AML-193 (cell line): ENCODE measurements around the gene NUBPL.
"Not testable (repeated sequence)": the region's sequence is repeated elsewhere in the genome, so short reads cannot be mapped to it uniquely, and the experiment has no call there.

ENCODE experiments used
- DNase-seq, 2 experiments: peaks; one replicate each; lab custom pipeline; 2025; lab: John Stamatoyannopoulos, UW

NUBPL gene

DNA sequence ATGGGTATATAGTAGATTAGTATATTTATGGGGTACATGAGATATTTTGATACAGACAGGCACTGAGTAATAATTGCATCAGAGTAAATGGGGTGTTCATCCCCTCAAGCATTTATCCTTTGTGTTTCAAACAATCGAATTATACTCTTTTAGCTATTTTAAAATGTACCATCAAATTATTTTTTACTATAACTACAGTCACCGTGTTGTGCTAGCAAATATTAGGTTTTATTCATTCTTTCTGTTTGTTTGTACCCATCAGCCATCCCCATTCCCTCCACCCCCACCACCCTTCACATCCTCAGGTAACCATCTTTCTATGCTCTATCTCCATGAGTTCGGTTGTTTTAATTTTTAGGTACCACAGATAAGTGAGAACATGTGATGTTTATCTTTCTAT is 115.8 kb downstream of the NUBPL start:
- DNase-seq, result no peak

DNA sequence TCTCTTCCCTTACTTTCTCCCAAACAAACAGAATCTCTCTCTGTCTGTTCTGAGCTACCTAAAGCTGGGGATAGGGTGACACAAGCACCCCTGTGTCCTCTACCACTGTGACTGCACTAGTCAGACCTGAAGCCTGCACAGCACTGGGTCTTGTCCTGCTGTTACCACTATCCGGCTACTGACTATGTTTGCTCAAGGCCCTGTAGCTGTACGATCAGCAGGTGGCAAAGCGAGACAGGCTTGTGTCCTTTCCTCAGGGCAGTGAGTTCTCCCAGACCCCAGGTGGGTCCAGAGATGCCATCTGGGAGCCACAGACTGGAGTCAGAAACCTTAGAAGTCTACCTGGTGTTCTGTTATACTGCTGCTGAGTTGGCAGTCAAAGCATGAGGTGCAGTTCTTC is 116.4 kb downstream of the NUBPL start:
- no peak for DNase-seq

DNA sequence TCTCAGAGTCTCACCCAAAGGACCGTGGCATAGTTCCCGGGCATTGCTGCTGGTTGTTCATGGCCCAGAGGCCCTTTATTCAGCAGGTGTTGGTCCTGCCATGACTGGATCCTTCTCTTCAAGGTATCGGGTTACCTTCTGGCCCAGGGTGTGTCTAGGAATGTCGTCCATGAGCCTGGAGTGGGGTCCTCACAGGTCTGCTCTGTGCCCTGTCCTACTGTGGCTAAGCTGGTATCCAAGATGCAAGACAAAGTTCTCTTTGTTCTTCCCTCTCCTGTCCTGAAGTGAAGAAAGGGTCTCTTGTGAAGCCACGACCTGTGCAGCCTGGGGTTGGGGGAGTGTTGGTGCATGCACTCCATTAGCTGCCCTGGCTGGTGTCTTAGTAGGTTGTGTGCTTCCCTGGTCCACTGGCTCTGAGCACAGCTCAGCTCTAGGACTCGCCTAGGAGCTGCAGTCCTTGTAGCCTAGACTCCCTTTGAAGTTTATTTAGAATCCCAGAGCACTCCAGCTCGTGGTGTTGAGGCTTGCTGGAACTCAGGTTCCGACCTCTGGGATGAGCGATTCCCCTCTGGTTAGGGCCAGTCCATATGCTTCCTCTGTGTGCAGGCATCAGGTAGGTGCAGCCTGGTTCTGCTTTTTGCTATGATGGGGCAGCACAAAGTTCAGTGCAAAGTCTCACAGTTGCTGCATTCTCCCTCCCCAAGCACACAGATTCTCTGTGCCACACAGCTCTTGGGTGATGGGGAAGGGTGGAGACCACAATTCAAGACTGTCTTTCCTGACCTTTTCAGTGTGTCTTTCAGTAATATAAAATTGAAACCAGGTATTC is 117.4 kb downstream of the NUBPL start:
- no peak for DNase-seq

DNA sequence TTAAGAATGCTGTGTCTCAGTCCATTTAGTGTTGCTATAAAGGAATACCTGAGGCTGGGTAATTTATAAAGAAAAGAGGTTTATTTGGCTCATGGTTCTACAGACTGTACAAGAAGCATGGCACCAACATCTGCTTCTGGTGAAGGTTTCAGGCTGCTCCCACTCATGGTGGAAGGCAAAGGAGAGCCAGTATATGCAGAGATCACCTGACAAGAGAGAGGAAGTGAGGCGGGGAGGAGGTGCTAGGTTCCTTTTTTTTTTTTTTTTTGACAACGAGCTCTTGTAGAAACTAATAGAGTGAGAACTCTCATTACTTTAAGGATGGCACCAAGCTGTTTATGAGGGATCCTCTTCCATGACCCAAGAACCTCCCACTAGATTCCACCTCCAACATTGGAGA is 121.6 kb downstream of the NUBPL start:
- no peak for DNase-seq

DNA sequence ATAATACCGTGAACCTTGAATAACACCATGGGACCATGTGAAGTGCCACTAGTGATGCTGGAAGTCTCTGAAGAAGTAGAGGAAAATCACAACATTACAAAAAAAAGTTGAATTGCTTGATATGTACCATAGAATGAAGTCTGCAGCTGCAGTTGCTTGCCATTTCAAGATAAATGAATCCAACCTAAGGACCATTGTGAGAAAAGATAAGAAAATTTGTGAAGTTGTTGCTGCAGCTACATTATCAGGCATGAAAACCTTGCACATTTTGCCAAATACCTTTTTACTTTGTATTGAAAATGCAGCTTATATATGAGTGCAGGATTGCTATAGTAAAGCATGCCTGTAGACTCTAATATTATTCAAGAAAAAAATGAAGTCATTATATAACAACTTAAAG is 126.5 kb downstream of the NUBPL start:
- DNase-seq, result no peak

DNA sequence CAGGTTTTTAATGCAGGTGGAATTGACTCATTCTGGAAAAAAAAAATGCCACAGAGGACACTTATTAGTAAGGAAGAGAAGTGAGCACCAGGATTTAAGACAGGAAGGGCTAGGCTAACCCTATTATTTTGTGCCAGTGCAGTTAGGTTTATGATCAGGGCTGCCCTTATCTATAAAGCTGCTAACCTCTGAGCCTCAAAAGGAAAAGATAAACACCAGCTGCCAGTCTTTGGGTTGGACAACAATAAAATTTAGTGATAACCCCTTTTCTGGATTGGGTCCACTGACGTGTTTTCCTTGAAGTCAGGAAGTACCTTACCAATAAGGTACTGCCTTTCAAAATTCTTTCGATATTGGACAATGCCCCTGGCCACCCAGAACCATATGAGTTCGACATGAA is 128.9 kb downstream of the NUBPL start:
- DNase-seq, result no peak

DNA sequence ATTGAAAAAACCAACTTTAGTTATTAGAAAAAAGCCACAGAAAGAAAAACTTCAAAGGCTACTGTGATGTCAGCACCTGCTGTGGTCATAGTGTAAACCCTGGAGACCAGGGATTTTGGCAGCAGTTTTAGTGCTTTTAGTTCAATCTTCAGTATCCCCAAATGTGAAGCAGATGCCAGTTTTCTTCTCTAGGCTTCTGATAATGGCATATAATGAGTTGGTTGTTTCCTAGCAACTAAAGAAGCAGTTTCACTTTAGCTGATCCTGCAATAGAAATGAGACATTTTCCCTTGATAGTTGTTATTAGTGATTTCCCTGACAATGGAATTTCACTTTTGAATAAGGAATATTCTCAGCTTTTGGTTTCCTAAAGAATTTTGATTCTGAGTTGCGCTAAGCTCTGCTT is 131.2 kb downstream of the NUBPL start:
- no peak for DNase-seq

DNA sequence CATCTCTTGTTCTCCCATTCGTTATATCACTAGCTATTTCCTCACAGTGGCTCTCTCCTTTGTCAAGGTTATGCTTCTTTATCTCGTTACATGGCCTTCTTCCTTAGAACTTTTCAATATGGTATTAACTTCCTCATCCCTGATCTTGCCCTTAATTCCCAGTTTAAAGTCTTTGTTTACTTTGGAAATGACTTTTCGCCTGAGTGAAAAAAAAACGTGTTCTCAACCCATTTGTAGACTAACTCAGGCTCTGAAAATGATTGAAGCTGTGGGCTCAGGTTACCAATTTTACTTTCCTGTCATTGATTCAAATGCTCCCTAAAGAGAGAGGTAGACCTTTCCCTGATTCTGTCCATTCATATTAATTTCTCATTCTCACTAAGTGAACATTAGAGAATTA is 135.2 kb downstream of the NUBPL start:
- DNase-seq, result no peak

DNA sequence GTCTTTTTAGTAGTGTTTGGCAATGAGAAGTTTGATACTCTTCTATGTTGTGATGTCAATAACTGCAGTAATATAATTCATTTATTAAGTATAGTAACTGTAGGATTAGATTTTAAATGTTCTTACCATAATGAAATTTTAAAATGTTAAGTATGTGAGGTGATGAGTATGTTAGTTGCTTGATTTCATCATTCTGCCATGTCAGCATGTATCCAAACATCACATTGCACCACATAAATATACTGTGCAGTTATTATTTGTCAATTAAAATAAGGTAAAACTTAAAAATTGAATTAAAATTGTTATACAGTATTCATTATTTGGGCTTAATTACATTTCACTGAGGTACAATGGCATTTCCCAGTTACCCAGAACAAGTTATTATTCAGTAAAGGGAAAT is 138.6 kb downstream of the NUBPL start:
- no peak for DNase-seq

DNA sequence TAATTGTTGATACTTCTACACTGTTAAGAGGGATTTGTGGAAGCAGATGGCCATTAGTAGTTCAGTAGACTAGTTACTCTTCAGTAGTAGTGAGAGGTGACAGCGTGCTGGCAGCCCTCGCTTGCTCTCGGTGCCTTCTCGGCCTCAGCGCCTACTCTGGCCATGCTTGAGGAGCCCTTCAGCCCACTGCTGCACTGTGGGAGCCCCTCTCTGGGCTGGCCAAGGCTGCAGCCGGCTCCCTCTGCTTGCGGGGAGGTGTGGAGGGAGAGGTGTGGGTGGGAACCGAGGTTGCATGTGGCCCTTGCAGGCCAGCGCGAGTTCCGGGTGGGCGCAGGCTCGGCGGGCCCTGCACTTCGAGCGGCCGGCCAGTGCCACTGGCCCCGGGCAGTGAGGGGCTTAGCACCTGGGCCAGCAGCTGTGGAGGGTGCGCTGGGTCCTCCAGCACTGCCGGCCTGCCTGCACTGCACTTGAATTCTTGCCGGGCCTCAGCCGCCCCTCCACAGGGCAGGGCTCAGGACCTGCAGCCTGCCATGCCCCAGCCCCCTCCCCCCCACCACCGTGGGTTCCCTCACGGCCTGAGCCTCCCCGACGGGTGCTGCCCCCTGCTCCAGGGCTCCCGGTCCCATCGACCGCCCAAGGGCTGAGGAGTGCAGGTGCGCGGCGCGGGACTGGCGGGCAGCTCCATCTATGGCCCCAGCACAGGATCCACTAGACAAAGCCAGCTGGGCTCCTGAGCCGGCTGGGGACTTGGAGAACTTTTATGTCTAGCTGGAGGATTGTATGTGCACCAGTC is 139.3 kb downstream of the NUBPL start:
- DNase-seq, result no peak

DNA sequence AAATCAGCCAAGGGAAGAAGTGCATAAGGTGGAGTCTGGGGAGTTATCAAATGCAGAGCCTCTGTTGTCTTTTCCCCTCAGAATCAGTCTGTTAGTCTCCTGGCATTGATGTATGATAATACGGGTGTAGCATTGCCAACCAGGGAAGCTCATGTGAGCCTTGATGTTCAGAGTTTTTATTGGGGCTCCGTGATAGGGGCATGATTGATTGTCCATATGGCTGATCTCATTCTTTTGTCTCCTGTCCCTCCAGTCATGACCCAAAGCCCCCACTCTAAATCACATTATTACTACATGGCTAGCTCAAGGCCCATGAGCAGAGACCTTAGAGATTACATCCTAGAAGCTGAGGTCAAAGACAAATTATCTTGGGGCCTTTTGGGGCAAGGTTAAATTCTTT is 140.9 kb downstream of the NUBPL start:
- no peak for DNase-seq

DNA sequence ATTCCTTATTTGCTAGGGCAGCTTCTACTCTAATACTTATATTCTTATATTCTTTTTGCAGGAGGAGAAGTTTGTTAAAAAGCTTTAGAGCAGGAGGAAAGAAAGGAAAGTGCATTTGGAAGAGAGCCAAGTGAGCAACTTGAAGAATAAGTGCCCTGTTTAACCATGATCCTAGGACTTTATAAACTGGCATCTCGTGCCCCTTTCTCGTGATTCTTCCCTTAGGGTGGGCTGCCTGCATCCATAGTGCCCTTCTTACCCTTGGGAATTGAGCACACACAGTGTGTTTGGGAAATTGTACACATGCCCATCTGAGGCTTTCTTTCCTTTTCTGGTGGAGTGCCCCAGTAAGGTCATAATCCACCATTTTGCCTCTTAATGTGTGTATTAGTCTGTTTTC is 141.9 kb downstream of the NUBPL start:
- DNase-seq, result no peak

DNA sequence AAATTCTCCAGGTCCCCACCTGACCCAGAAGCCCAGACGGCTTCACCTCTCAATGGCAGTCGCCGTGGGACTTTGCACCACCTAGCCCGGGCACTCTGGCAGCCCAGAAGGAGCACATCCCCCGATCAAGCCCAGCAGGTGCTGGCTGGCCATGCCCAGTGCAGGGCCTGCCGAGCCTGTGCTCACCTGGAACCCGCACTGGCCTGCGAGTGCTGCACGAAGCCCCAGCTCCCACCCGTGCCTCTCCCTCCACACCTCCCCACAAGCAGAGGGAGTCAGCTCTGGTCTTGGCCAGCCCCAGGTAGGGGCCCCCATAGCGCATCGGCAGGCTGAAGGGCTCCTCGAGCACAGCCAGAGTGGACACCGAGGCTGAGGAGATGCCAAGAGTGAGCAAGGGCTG is 144.5 kb downstream of the NUBPL start:
- no peak for DNase-seq

DNA sequence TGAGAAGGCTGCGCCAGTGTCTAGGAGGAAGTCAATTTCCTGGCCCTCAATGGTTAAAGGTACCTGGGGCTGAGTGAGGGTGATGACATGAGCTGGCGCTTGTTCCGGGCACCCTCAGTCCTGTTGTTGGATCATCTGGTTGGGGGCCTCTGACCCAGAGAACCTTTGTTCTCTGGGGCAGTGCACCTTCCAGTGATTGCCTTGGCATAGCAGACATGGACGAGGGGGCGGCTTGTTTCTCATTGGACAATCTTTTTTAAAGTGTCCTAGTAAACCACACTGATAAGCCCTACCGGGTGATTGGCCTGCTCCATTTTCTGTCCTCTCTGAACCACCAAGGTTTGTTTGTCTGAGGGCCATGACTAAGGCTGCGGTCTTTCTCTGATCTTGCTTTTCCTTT is 147.5 kb downstream of the NUBPL start:
- not testable (repeated sequence) for DNase-seq

DNA sequence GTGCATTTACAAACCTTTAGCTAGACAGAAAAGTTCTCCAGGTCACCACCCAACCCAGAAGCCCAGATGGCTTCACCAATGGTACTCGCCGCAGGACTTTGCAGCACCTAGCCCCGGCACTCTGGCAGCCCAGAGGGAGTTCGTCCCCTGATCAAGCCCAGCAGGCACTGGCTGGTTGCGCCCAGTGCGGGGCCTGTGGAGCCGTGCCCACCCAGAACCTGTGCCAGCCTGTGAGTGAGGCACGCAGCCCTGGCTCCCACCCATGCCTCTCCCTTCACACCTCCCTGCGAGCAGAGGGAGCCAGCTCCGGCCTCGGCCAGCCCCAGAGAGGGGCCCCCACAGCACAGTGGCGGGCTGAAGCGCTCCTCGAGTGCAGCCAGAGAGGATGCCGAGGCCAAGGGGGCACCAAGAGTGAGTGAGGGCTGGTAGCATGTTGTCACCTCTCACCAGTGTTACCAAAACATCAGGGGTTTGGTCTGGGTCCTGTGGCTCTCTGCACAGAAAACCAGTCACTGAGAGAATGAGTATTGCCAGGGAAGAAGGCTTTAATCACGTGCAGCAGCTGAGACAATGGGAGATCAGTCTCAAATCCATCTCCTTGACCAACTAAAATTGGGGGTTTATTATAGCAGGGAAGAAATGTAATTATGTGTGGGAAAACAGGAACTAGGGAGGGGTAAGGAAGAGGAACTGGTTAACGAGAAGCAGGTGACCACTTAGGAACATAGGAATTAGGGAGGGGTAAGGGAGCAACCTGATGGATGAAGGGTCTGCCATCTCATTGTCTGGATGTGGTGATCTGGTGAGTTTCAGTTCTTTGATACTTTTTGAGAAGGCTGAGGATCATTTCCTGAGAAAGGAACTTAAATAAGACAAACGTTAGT is 151.3 kb downstream of the NUBPL start:
- DNase-seq, result no peak

DNA sequence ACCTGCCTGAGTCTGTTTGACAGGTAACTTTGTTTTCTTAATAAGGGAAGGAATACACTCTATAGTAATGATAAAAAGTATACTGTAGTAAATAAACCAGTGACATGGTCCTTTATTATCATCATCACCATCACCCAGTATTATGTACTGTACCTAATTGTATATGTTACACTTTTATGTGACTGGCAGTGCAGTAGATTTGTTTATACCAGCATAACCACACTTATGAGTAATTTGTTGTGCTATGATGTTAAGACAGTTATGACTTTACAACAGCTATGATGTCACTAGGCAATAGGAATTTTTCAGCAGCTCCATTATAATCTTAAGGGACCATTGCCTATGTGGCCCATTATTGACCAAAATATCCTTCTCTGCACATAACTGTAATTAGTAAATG is 155.0 kb downstream of the NUBPL start:
- DNase-seq, result no peak

DNA sequence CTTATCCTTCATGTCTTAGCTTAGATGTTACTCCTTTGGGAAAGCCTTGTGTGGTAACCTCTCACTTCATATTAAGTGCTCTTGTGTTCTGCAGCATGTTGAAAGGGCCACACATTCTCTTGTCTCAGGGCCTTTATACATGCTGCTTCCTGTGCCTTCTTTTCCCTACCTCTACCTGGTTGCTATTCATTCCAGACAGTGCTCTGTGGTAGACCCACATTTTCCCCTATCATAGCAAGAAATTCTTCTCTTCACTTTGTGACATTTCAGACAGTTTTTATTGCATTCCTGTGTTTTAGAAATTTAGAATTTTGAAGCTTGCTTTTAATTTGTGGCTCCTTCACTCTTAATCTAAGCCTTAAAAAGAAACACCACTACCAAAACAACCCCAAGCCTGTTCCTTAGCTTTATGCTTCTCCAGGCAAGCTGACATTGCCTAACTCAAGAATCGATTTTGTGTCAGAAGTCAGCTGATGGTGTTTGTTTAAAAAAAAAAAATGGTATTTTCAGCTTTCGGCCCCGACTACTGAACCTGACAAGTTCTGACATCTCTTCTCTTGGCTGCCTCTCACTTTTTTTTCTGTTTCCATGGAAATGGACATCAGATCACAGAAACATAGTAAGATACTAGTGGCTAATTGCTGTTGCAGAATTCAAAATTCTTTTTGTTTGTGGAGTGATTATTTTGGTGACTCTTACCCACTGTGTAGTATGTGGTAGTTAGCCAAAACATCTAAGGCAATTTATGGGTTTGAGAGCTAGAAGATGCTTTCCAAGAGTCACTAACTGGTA is 156.3 kb downstream of the NUBPL start:
- no peak for DNase-seq

DNA sequence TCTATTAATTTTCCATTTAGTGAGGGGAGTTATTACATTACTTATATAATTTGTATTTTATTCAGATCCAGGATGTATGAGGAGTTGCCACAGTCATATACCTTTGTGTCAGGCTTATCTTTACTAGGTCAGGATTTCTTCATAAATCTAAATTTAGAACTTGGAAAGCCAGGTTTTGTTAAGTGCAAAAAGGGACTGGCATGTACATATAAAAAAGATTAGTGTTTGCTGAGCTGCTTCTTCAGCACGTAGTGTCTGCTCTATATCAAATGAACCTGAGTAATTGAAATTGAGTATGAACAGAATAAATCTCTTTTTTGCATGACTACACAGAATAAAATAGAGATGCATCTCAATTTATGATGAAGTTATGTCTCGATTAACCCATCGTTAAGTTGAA is 157.4 kb downstream of the NUBPL start:
- DNase-seq, result no peak

DNA sequence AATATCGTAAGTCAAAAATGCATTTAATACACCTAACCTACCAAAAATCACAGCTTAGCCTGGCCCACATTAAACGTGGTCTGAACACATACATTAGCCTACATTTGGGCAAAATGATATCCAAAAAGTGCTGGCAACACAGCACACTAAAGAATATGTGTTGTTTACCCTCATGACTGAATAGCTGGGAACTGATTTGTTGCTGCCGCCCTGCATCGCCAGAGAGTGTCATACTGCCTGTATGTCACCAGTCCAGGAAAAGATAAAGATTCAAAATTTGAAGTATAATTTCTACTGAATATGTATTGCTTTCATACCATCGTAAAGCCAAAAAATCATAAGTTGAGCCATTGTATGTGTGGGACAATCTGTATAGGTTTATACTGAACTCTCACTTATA is 157.8 kb downstream of the NUBPL start:
- DNase-seq, result no peak

DNA sequence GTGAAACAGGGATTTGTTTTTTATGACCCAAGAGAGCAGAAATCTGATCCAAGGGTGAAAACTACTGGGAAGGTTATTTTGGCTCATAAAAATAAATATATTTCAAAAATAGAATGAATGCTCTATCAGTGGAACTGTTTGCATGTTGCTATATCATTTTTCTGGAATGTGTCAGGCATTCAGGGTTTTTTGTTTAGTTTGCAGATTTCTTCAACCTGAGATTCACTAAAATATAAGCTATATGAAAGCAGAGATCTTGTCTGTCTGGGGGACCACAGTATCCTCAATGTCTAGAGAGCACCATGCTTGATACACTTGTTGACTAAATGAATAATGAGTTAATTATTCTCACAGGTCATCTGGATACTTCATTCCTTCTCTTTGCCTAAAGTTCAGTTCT is 165.1 kb downstream of the NUBPL start:
- no peak for DNase-seq

DNA sequence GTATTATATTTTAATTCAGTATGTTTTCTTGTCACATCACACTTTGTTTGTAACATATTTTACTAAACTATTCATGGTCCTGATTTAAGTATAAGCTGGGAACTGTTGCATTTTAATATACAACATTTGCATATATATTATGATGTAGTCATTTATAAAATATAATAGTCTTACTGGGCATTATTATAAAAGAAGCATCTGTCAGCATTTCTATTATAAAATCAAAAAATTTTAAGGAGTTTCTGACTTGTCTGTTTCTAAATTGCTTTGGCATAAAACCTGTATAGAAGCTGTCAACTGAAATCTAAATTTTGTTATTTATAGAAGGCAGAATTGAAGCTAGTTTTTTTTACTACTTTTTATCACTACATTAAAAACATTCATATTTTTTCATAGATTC is 166.6 kb downstream of the NUBPL start:
- no peak for DNase-seq

DNA sequence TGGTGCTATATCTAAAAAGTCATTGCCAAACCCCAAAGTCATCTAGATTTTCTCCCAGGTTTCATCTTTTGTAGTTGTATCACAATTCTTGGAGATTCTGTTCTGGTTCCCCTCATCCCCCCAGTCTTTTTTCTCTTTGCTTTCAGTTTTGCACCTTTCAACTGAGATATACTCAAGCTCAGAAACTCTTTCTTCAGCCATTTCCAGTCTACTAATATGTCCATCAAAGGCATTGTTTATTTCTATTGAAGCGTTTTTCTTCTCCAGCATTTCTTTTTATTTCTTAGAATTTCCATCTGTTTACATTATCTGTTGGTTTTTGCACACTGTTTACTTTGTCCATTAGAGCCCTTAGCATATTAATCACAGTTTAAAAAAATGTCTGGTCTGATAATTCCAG is 179.5 kb downstream of the NUBPL start:
- no peak for DNase-seq
